Fibroblast of lung (primary cell): Measurements from ENCODE around the gene ZNF853. TPM values are rescaled to one million over a fixed set of nuclear protein-coding genes. Genes with fewer than 3 reads are reported as not detected.
"Not testable (repeated sequence)": the region's sequence is repeated elsewhere in the genome, so short reads cannot be mapped to it uniquely, and the experiment has no call there.

ENCODE experiments used
- DNase-seq, 2 donors: peaks; one replicate each; pipeline versions ENCODE4 v3.0.0 to v3.0.0-alpha.2; 2010; ENCODE audit warnings: low read depth in 2 of 2
- H2AFZ ChIP-seq: 2 replicates; pipeline ENCODE4 v1.5.1; 2012; ENCODE audit warnings: low read length, control low read depth, inconsistent platforms
- H3K27ac ChIP-seq: 2 replicates; pipeline ENCODE4 v1.5.1; 2011; ENCODE audit warnings: low read length, control low read depth; ENCODE audit not compliant: insufficient read depth
- H3K27me3 ChIP-seq: 2 replicates; pipeline ENCODE4 v1.5.1; 2011; ENCODE audit warnings: mild to moderate bottlenecking, low read length; ENCODE audit not compliant: control insufficient read depth, insufficient read depth
- H3K36me3 ChIP-seq: 2 replicates; pipeline ENCODE4 v1.5.1; 2011; ENCODE audit warnings: low read length; ENCODE audit not compliant: control insufficient read depth, insufficient read depth
- H3K4me1 ChIP-seq: 2 replicates; pipeline ENCODE4 v1.5.1; 2011; ENCODE audit warnings: low read length; ENCODE audit not compliant: control insufficient read depth, insufficient read depth; ENCODE audit errors: extremely low read depth
- H3K4me2 ChIP-seq: 2 replicates; pipeline ENCODE4 v1.5.1; 2011; ENCODE audit warnings: low read length, control low read depth; ENCODE audit not compliant: insufficient read depth; ENCODE audit errors: extremely low read depth
- H3K4me3 ChIP-seq, 4 experiments: fragments of 200-600 bp in 1 of 4; sonication (generic) in 1 of 4; replicated peaks in 1 of 4; 2 replicates each; pipeline ENCODE4 v1.5.1; 2011 to 2016; ENCODE audit warnings: low read length in 4 of 4, low read depth in 3 of 4, mild to moderate bottlenecking in 3 of 4, control low read depth in 2 of 4, inconsistent platforms in 1 of 4, mixed read lengths in 1 of 4; ENCODE audit not compliant: insufficient read depth in 1 of 4; ENCODE audit errors: control extremely low read depth in 1 of 4
- H3K79me2 ChIP-seq: 2 replicates; pipeline ENCODE4 v1.5.1; 2012; ENCODE audit warnings: mild to moderate bottlenecking, low read length, inconsistent platforms; ENCODE audit not compliant: control insufficient read depth, insufficient read depth
- H3K9ac ChIP-seq: 2 replicates; pipeline ENCODE4 v1.5.1; 2011; ENCODE audit warnings: mild to moderate bottlenecking, low read length, control low read depth; ENCODE audit not compliant: insufficient read depth
- H3K9me3 ChIP-seq: 2 replicates; pipeline ENCODE4 v1.5.1; 2012; ENCODE audit warnings: low read depth, low read length; ENCODE audit not compliant: control insufficient read depth, insufficient read depth
- H4K20me1 ChIP-seq: 2 replicates; pipeline ENCODE4 v1.5.1; 2011; ENCODE audit warnings: low read length; ENCODE audit not compliant: control insufficient read depth, insufficient read depth; ENCODE audit errors: extremely low read depth
- CTCF ChIP-seq, 2 donors: IDR thresholded peaks in 1 of 2; conservative IDR thresholded peaks in 1 of 2; 1 replicate in 1 of 2; 2 replicates in 1 of 2; pipeline ENCODE4 v1.5.1; 2011 to 2012; ENCODE audit warnings: low read length in 2 of 2, control low read depth in 1 of 2, inconsistent platforms in 1 of 2, low read depth in 1 of 2, mild to moderate bottlenecking in 1 of 2
- EZH2 ChIP-seq: IDR thresholded peaks from 2 replicates; pipeline ENCODE4 v1.5.1; 2012; ENCODE audit warnings: low read length, control low read depth, mild to moderate bottlenecking; ENCODE audit errors: missing control alignments
- polyA plus RNA-seq, 2 donors: library from polyadenylated mRNA; depleted of rRNA in 1 of 2; stranded (reverse) in 1 of 2; unstranded in 1 of 2; fragments of >200 nt; gene quantifications; 2 replicates each; pipeline ENCODE4 v1.2.1, GENCODE V29; 2011 to 2012; ENCODE audit warnings: missing spikeins in 1 of 2
- total RNA-seq: library from RNA; depleted of rRNA; stranded (reverse); fragments of >200 nt; gene quantifications from 2 replicates; pipeline ENCODE4 v1.2.1, GENCODE V29; 2014

Gene ZNF853
- total and polyA plus RNA-seq, 2 donors (not counting 1 experiment from before 2014, with no cell fraction given), result 0.05 to 0.66 TPM

DNA sequence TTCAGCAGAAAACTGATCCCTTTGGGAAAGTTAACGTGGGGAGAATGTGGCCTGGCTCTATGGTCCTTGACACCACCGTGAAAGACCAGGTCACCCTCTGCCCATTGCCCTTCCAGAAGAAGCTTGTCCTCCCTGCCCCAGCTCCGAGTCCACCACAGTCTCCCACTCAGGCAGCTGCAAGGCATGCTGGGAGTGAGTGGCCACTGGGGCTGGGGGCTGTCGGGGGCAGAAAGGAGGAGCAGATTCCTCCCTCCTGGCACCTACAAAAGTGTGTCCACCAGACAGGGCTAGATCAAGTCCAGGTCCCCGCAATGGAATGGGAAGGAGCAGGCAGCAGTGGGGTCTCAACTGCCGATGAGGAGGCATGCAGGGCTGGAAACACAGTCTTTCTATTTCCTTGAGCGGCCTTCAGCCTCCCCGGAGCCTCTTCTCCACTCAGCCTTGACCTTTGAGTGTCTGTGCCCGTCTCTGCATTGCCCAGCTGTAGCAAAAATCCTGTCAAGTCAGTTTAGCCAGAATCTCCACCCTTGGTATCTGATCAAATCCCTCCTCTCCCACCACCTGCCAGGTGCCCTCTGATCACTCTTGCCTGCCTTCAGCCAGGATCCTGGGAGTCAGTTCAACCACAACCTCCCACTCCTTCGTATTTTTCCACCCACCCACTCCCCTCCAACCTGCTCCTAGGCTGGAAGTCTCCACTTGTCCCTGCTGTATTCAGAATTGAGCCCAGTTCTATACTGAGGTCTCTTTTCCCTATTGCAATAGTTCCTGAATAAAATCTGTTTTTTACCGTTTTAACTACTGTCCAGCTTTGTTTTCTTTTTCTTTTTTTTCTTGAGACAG is 14.8 kb downstream of the ZNF853 start:
- no peak for DNase-seq
- Histone ChIP-seq H2AFZ (no peak overlapping the region), H3K79me2 (no peaks in the 10 kb centered on the region), H3K27ac (no peak overlapping the region), H3K36me3 (no peaks in the 10 kb centered on the region), H3K9ac (no peak overlapping the region), H3K4me2 (no peak overlapping the region), H3K4me3 (no peak overlapping the region), H3K4me1 (no peaks in the 10 kb centered on the region), H3K27me3 (no peaks in the 10 kb centered on the region), H4K20me1 (no peaks in the 10 kb centered on the region), H3K9me3 (no peaks in the 10 kb centered on the region)
- TF ChIP-seq CTCF (conservative IDR thresholded peaks at IDR 0.05 in 1 of 2, IDR thresholded peaks at IDR 0.05 in 1 of 2; ENCODE audit: low read depth in 1 of 2, low read length in 2 of 2) (no peak), EZH2 (no peak)

- Histone ChIP-seq H3K4me3 (no peak overlapping the region), H3K4me2 (no peak overlapping the region), H3K79me2 (no peaks in the 10 kb centered on the region), H4K20me1 (no peaks in the 10 kb centered on the region), H3K27me3 (no peaks in the 10 kb centered on the region), H3K9ac (no peak overlapping the region), H3K4me1 (no peaks in the 10 kb centered on the region), H2AFZ (no peak overlapping the region), H3K9me3 (no peaks in the 10 kb centered on the region), H3K36me3 (no peaks in the 10 kb centered on the region), H3K27ac (no peak overlapping the region)
- no peak for DNase-seq
- TF ChIP-seq EZH2 (no peak), CTCF (conservative IDR thresholded peaks at IDR 0.05 in 1 of 2, IDR thresholded peaks at IDR 0.05 in 1 of 2; ENCODE audit: low read depth in 1 of 2, low read length in 2 of 2) (no peak)
Measured at GRCh38 chr7:6631605-6632004, 16.2 kb downstream of the ZNF853 start.

DNA sequence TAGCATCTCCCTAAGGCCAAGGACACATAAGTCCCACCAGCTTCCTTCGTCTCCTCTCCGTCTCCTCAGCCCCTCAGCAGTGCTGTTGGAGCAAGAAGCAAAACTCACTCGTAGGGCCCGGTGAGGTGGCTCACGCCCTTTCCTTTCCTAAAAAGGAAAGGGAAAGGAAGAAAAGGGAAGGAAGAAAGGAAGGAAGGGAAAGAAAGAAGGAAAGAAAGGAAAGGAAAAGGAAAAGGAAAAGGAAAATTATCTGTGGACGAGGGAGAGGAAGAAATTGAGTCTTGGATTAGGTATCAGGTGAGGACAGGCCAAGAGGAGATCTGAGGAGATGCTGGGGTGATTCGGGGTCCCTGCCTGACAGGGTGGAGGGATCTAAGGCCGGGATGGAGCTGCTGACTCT is 18.6 kb downstream of the ZNF853 start:
- Histone ChIP-seq H3K79me2 (peaks cover 16% of the 10 kb centered on the region), H3K27me3 (no peaks in the 10 kb centered on the region), H3K36me3 (no peaks in the 10 kb centered on the region), H3K4me1 (no peaks in the 10 kb centered on the region), H3K4me2 (no peak overlapping the region), H4K20me1 (no peaks in the 10 kb centered on the region), H3K9ac (no peak overlapping the region), H3K27ac (no peak overlapping the region), H2AFZ (no peak overlapping the region), H3K9me3 (no peaks in the 10 kb centered on the region), H3K4me3 (no peak overlapping the region)
- no peak for DNase-seq
- TF ChIP-seq CTCF (conservative IDR thresholded peaks at IDR 0.05 in 1 of 2, IDR thresholded peaks at IDR 0.05 in 1 of 2; ENCODE audit: low read depth in 1 of 2, low read length in 2 of 2) (no peak), EZH2 (no peak)

- H3K27ac ChIP-seq, result not testable (repeated sequence)
Measured at GRCh38 chr7:6634971-6635370, 19.6 kb downstream of the ZNF853 start.

More at GRCh38 chr7:6634971-6635370, 19.6 kb downstream of the ZNF853 start:
- not testable (repeated sequence) for H3K9me3 ChIP-seq, H3K36me3 ChIP-seq, H3K4me3 ChIP-seq, H3K4me2 ChIP-seq, H3K4me1 ChIP-seq, H2AFZ ChIP-seq, DNase-seq, H4K20me1 ChIP-seq, H3K9ac ChIP-seq, H3K27me3 ChIP-seq
- H3K79me2 ChIP-seq, result peaks cover 22% of the 10 kb centered on the region
